Measurements from ENCODE around the gene LRBA. TPM values are rescaled to one million over a fixed set of nuclear protein-coding genes. Genes with fewer than 3 reads are reported as not detected.

The LRBA gene
- total and polyA plus RNA-seq, 8 donors, result 43.3 to 62.5 (median 52.3) TPM

GRCh38 chr4:150439451-150439933 lies 575.6 kb downstream of the LRBA start:
- H3K9me3 ChIP-seq, result no peaks in the 10 kb centered on the region
- no peaks in the 10 kb centered on the region for H3K27me3 ChIP-seq
- DNase-seq (no peak), ATAC-seq (no peak)
- TF ChIP-seq, protein P1, sequence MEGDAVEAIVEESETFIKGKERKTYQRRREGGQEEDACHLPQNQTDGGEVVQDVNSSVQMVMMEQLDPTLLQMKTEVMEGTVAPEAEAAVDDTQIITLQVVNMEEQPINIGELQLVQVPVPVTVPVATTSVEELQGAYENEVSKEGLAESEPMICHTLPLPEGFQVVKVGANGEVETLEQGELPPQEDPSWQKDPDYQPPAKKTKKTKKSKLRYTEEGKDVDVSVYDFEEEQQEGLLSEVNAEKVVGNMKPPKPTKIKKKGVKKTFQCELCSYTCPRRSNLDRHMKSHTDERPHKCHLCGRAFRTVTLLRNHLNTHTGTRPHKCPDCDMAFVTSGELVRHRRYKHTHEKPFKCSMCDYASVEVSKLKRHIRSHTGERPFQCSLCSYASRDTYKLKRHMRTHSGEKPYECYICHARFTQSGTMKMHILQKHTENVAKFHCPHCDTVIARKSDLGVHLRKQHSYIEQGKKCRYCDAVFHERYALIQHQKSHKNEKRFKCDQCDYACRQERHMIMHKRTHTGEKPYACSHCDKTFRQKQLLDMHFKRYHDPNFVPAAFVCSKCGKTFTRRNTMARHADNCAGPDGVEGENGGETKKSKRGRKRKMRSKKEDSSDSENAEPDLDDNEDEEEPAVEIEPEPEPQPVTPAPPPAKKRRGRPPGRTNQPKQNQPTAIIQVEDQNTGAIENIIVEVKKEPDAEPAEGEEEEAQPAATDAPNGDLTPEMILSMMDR (IDR thresholded peaks at IDR 0.05), result no peak
- H3K36me3 ChIP-seq, result no peaks in the 10 kb centered on the region
- H3K27ac ChIP-seq, result no peak overlapping the region
- no peak overlapping the region for H3K4me3 ChIP-seq
- intact Hi-C loops (cut with DNase I), result no loop called here
- no peaks in the 10 kb centered on the region for H3K4me1 ChIP-seq

GRCh38 chr4:150436598-150437370 lies 578.3 kb downstream of the LRBA start:
- Histone ChIP-seq H3K9me3 (no peaks in the 10 kb centered on the region), H3K36me3 (no peaks in the 10 kb centered on the region), H3K27ac (no peak overlapping the region), H3K4me1 (no peaks in the 10 kb centered on the region), H3K27me3 (no peaks in the 10 kb centered on the region), H3K4me3 (no peak overlapping the region)
- TF ChIP-seq, protein P1 (IDR thresholded peaks at IDR 0.05), result no peak
- intact Hi-C loops (cut with DNase I), result no loop called here
- ATAC-seq, result no peak
- DNase-seq, result no peak

- H3K4me1 ChIP-seq, result no peaks in the 10 kb centered on the region
- no peak overlapping the region for H3K27ac ChIP-seq
- no peaks in the 10 kb centered on the region for H3K27me3 ChIP-seq
- TF ChIP-seq, protein P1 (IDR thresholded peaks at IDR 0.05), result no peak
- intact Hi-C loops (cut with DNase I), result no loop called here
- H3K9me3 ChIP-seq, result no peaks in the 10 kb centered on the region
- no peak for ATAC-seq
- no peak for DNase-seq
- H3K36me3 ChIP-seq, result no peaks in the 10 kb centered on the region
- H3K4me3 ChIP-seq, result no peak overlapping the region
Observed at GRCh38 chr4:150431221-150431620, 583.9 kb downstream of the LRBA start.

- intact Hi-C loops (cut with DNase I), result no loop called here
- Histone ChIP-seq H3K4me1 (no peaks in the 10 kb centered on the region), H3K9me3 (no peaks in the 10 kb centered on the region), H3K27me3 (no peaks in the 10 kb centered on the region), H3K36me3 (no peaks in the 10 kb centered on the region), H3K27ac (no peak overlapping the region), H3K4me3 (no peak overlapping the region)
- DNase-seq (no peak), ATAC-seq (no peak)
- TF ChIP-seq, protein P1 (IDR thresholded peaks at IDR 0.05), result no peak
Observed at GRCh38 chr4:150425161-150425560, 589.9 kb downstream of the LRBA start.

DNA sequence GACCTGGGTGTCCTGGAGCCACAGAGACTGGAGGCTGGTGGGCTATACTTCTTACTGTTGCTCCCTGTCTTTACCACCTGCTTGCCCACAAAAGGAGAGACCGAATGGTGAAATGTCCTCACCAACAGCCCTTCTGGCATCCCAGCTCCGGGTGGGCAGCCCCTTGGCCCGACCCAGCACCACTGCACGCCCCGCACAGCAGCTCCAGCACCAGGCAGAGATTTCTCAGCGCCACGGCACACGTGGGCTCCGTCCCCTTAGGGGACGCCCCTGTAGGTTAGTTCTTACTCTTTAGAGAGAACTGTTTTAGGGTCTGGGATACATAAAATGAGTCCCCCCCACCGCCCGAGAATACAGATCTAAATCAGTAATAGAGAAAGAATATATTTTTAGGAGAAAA lies 591.6 kb downstream of the LRBA start:
- Histone ChIP-seq H3K9me3 (no peaks in the 10 kb centered on the region), H3K4me1 (no peaks in the 10 kb centered on the region), H3K4me3 (no peak overlapping the region), H3K27me3 (no peaks in the 10 kb centered on the region), H3K27ac (no peak overlapping the region), H3K36me3 (no peaks in the 10 kb centered on the region)
- no peak for ATAC-seq
- peak in 1 of 4 donors; percentile 43 for DNase-seq
- TF ChIP-seq, protein P1 (IDR thresholded peaks at IDR 0.05), result no peak
- intact Hi-C loops (cut with DNase I), result no loop called here
